ENCODE results near the gene AKT2. TPM values are rescaled to one million over a fixed set of nuclear protein-coding genes. Genes with fewer than 3 reads are reported as not detected.

The AKT2 gene
- total and polyA plus RNA-seq, 2 of the 8 experiments (the other 6 are each of a cell fraction or from before 2014, with no cell fraction given) = 151 to 183 TPM

DNA sequence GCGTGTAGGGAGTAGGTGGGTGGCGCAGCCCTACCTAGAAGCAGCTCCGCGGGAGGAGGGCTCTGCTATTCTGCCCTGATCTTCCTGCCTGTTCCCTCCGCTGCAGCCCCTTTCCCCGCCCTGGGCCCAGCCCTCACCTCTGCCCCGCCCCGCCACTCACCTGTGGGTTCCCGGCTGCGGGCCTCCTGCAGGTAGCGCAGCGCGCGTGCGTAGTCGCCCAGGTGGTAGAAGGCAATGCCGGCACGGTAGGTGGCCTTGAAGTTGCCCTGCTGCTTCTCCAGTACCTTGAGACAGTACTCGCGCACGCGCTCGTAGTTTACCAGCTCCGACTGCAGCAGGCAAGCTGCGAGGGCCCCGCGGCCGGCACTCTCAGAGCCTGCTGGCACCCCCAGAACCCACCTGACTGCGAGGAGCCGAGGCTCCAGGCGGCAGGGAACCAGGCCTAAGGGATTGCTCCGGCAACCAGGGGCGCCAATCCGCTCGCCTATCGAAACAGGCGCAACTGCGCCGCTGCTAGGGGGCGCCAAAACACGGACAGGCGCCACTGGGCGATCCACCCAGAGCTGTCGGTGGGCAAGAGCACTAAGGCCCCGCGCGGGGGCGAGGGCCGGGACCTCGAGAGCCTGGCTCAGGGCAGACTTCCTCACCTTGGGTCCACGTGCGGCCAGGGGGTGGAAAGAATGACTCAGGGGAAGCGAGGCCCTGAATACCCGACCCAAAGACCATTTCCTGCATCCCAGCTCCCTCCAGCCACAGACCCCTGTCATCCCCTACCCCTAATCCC, 67.9 kb downstream of the AKT2 start (continued):
- TF ChIP-seq, protein P1, sequence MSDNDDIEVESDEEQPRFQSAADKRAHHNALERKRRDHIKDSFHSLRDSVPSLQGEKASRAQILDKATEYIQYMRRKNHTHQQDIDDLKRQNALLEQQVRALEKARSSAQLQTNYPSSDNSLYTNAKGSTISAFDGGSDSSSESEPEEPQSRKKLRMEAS (IDR thresholded peaks at IDR 0.05) = peak; percentile 61; the same call in 1 of the 2 replicates
- TF ChIP-seq RAD21 (IDR thresholded peaks at IDR 0.05 in 1 of 2, conservative IDR thresholded peaks at IDR 0.05 in 1 of 2; ENCODE audit: low read depth in 2 of 2, low read length in 2 of 2) (peak; percentile 31 to 36; a peak in 3 of 4 replicates), TBP (IDR thresholded peaks at IDR 0.05; ENCODE audit: low read depth, low read length) (peak; percentile 27; the same call in 1 of the 2 replicates), TCF12 (IDR thresholded peaks at IDR 0.05; ENCODE audit: low read depth, low read length) (no peak), GABPA (IDR thresholded peaks at IDR 0.05; ENCODE audit: borderline replicate concordance, insufficient read depth, low read length) (no peak), EZH2 (IDR thresholded peaks at IDR 0.05; ENCODE audit: low read depth, low read length, severe bottlenecking) (no peak), SRF (IDR thresholded peaks at IDR 0.05; ENCODE audit: low read depth, low read length) (no peak), SUZ12 (IDR thresholded peaks at IDR 0.05; ENCODE audit: low read length) (no peak), FOSL1 (IDR thresholded peaks at IDR 0.05; ENCODE audit: insufficient read depth, low read depth, low read length) (0 out of 2 replicates have a peak, but pooled peaks have one; percentile 69), CEBPB (IDR thresholded peaks at IDR 0.05; ENCODE audit: low read depth, low read length) (no peak), NRF1 (IDR thresholded peaks at IDR 0.05; ENCODE audit: low read depth, low read length) (0 out of 2 replicates have a peak, but pooled peaks have one; percentile 22), SIN3A (conservative IDR thresholded peaks at IDR 0.05 in 1 of 2, IDR thresholded peaks at IDR 0.05 in 1 of 2; ENCODE audit: low read depth in 1 of 2, low read length in 2 of 2) (0 out of 4 replicates have a peak, but pooled peaks of 1 of the 2 experiments have one; percentile 22), CREB1 (IDR thresholded peaks at IDR 0.05) (no peak), KDM1A (IDR thresholded peaks at IDR 0.05; ENCODE audit: borderline replicate concordance, low read length) (peak; percentile 83), RBBP5 (IDR thresholded peaks at IDR 0.05; ENCODE audit: borderline replicate concordance, low read depth, low read length) (0 out of 2 replicates have a peak, but pooled peaks have one; percentile 57), KDM4A (IDR thresholded peaks at IDR 0.05; ENCODE audit: low read depth, low read length, severe bottlenecking) (peak; percentile 50), JUND (IDR thresholded peaks at IDR 0.05; ENCODE audit: low read length) (no peak), BCL11A (IDR thresholded peaks at IDR 0.05; ENCODE audit: low read depth in 2 of 2, low read length in 2 of 2) (no peak)
- TF ChIP-seq, protein P2, sequence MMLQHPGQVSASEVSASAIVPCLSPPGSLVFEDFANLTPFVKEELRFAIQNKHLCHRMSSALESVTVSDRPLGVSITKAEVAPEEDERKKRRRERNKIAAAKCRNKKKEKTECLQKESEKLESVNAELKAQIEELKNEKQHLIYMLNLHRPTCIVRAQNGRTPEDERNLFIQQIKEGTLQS (IDR thresholded peaks at IDR 0.05; ENCODE audit: insufficient read depth, low read depth, low read length) = peak; percentile 35; the same call in 1 of the 2 replicates
- TF ChIP-seq, protein P3, sequence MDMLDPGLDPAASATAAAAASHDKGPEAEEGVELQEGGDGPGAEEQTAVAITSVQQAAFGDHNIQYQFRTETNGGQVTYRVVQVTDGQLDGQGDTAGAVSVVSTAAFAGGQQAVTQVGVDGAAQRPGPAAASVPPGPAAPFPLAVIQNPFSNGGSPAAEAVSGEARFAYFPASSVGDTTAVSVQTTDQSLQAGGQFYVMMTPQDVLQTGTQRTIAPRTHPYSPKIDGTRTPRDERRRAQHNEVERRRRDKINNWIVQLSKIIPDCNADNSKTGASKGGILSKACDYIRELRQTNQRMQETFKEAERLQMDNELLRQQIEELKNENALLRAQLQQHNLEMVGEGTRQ (IDR thresholded peaks at IDR 0.05; ENCODE audit: low read length) = no peak

Measured in H1 (cell line).